Measurements from ENCODE around the gene NAP1L4. TPM values are rescaled to one million over a fixed set of nuclear protein-coding genes. Genes with fewer than 3 reads are reported as not detected.

NAP1L4 gene
- total and polyA plus RNA-seq, 7 experiments from 2014 or later, result 134 to 356 (median 292) TPM

DNA sequence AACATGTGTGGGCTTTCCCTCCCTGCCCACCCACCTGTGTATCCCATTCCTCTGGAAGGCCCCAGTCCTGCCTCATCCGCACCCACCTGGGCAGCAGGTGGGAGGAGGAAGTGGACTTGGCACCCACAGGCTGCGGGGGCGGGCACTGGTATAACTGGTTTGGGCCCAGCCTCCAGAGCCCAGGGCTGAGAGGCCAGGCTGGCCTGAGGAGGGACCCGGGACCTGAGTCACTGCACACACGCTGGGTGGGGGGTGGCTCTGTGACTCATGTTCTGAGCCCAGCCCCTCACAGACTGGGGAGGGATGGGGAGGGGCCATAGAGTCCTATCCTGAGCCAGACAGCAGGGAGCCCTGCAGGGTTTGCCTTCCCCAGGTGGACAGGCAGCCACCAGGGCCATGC, 79.6 kb downstream of the NAP1L4 start:
- ATAC-seq (peak; percentile 60), DNase-seq (no peak)
- H3K9me3 Mint-ChIP-seq, result no peaks in the 10 kb centered on the region
- H3K27ac ChIP-seq (ENCODE audit: low read depth, low read length), result no peak overlapping the region
- H3K27me3 Mint-ChIP-seq, result no peaks in the 10 kb centered on the region
- H3K4me3 Mint-ChIP-seq, result peak overlapping the region in 1 of 10 donors; percentile 34
- H3K4me1 ChIP-seq (ENCODE audit: control insufficient read depth in 2 of 2, insufficient read depth in 2 of 2, low read length in 2 of 2), result peaks cover 0 to 5% of the 10 kb centered on the region in 2 donors
- no peak overlapping the region for H3K4me3 ChIP-seq (ENCODE audit: low read length)
- ChIA-PET POLR2A (interaction anchor here (1.0 to 1.1 kb wide), 2 partner anchors 9 to 20 kb away, joined by 3 to 6 read pairs; no protein-coding TSS in a partner anchor), CTCF (no interaction called here)
- H3K36me3 ChIP-seq (ENCODE audit: control insufficient read depth in 2 of 3, insufficient read depth in 3 of 3, low read length in 3 of 3), result no peaks in the 10 kb centered on the region
- H3K36me3 Mint-ChIP-seq, result peaks cover 0 to under 1% (median 0%) of the 10 kb centered on the region in 5 donors
- intact Hi-C loops (cut with micrococcal nuclease), result no loop called here
- H3K4me1 Mint-ChIP-seq, result peaks cover 5 to 14% (median 11%) of the 10 kb centered on the region in 7 donors
- no peak overlapping the region for H3K27ac Mint-ChIP-seq
- no peaks in the 10 kb centered on the region for H3K27me3 ChIP-seq (ENCODE audit: control insufficient read depth in 2 of 2, insufficient read depth in 2 of 2, low read length in 2 of 2)
- H3K9me3 ChIP-seq (ENCODE audit: control insufficient read depth in 2 of 3, low read length in 3 of 3), result no peaks in the 10 kb centered on the region

DNA sequence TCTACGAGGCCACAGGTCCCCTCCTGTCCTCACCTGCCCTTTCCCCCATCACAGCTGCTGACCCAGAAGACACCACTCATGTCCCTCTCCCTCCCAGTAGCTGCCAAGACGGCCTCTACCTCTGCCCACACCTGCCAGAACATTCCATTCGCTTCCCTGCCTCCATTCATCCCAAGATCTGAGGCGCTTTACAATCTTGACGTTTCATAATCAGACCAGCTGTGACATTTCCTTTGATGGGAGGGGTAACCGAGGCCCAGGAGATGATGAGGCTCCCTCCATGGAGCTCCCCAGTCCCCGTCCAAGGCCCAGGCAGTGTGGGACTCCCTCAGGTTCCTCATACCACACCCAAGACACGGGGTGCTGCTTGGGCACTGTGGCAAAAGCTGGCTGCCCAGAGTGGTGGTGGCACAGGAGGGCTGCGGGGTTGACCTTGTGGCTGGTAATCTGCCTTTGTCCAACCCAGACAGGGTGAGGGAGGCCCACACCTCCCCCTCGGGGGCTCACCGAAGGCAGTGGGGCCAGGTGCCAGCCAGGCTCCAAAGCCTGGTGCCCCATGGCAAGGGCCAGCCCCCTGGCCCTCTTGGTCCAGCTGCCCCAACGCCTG, 80.2 kb downstream of the NAP1L4 start:
- no peaks in the 10 kb centered on the region for H3K27me3 Mint-ChIP-seq
- Histone ChIP-seq H3K4me1 (ENCODE audit: control insufficient read depth in 2 of 2, insufficient read depth in 2 of 2, low read length in 2 of 2) (peaks cover 0 to 5% of the 10 kb centered on the region in 2 donors), H3K27ac (ENCODE audit: low read depth, low read length) (no peak overlapping the region), H3K4me3 (ENCODE audit: low read length) (no peak overlapping the region), H3K9me3 (ENCODE audit: control insufficient read depth in 2 of 3, low read length in 3 of 3) (no peaks in the 10 kb centered on the region), H3K27me3 (ENCODE audit: control insufficient read depth in 2 of 2, insufficient read depth in 2 of 2, low read length in 2 of 2) (no peaks in the 10 kb centered on the region), H3K36me3 (ENCODE audit: control insufficient read depth in 2 of 3, insufficient read depth in 3 of 3, low read length in 3 of 3) (no peaks in the 10 kb centered on the region)
- peaks cover 5 to 14% (median 11%) of the 10 kb centered on the region in 7 donors for H3K4me1 Mint-ChIP-seq
- no peak for DNase-seq
- intact Hi-C loops (cut with micrococcal nuclease), result no loop called here
- POLR2A ChIA-PET, result interaction anchor here (1.1 kb wide), 1 partner anchor 19 kb away, joined by 6 read pairs; no protein-coding TSS in a partner anchor
- peaks cover 0 to 4% (median 0%) of the 10 kb centered on the region in 5 donors for H3K36me3 Mint-ChIP-seq
- H3K9me3 Mint-ChIP-seq, result no peaks in the 10 kb centered on the region
- no peak overlapping the region for H3K4me3 Mint-ChIP-seq
- CTCF ChIA-PET, result no interaction called here
- ATAC-seq, result no peak
- peak overlapping the region in 1 of 9 donors; percentile 91 for H3K27ac Mint-ChIP-seq

DNA sequence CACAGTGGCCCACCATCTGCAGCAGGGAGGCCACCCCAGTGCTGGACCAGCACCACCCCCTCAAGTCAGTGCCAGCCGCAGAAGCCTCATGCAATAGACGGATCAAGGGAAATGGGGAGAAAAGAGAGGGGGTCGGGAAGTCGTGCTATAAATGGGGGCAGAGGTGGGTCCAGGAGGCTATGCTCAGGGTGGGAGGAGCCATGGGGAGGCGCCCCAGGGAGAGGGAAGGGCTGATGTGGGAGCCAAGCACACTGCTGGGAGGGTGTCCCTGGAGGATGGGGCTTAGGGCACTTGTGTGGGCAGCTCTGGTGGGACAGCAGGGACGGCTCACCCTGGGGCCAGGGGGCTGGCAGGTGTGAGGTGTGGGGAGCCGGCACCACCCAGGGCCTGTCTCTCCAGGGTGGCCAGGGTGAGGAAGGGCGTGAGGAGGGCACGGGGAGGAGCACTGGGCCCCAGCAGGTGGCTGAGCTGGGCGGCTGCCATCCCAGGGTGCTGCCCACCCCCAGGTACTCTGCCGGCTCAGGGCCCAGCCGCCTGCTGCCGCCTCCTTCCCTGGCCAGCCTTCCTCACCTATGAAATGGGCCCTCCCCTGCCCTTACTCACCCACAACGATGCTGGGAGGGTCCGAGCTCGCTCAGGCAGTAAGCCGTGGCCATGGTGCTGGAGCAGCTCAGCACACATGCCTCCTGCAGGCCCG, 80.9 kb downstream of the NAP1L4 start:
- H3K4me3 Mint-ChIP-seq, result no peak overlapping the region
- peaks cover 5 to 14% (median 11%) of the 10 kb centered on the region in 7 donors for H3K4me1 Mint-ChIP-seq
- intact Hi-C loops (cut with micrococcal nuclease), result no loop called here
- peaks cover 0 to 6% (median 4%) of the 10 kb centered on the region in 5 donors for H3K36me3 Mint-ChIP-seq
- H3K4me3 ChIP-seq (ENCODE audit: low read length), result no peak overlapping the region
- CTCF ChIA-PET, result no interaction called here
- no peak overlapping the region for H3K27ac Mint-ChIP-seq
- no peaks in the 10 kb centered on the region for H3K36me3 ChIP-seq (ENCODE audit: control insufficient read depth in 2 of 3, insufficient read depth in 3 of 3, low read length in 3 of 3)
- no peaks in the 10 kb centered on the region for H3K27me3 Mint-ChIP-seq
- H3K4me1 ChIP-seq (ENCODE audit: control insufficient read depth in 2 of 2, insufficient read depth in 2 of 2, low read length in 2 of 2), result peaks cover 0 to 5% of the 10 kb centered on the region in 2 donors
- POLR2A ChIA-PET, result interaction anchor here (1.1 kb wide), 1 partner anchor 18 kb away, joined by 6 read pairs; no protein-coding TSS in a partner anchor
- no peaks in the 10 kb centered on the region for H3K27me3 ChIP-seq (ENCODE audit: control insufficient read depth in 2 of 2, insufficient read depth in 2 of 2, low read length in 2 of 2)
- no peak overlapping the region for H3K27ac ChIP-seq (ENCODE audit: low read depth, low read length)
- DNase-seq, result no peak
- H3K9me3 Mint-ChIP-seq, result peaks cover 0 to 6% (median 0%) of the 10 kb centered on the region in 11 donors
- no peak for ATAC-seq
- no peaks in the 10 kb centered on the region for H3K9me3 ChIP-seq (ENCODE audit: control insufficient read depth in 2 of 3, low read length in 3 of 3)

DNA sequence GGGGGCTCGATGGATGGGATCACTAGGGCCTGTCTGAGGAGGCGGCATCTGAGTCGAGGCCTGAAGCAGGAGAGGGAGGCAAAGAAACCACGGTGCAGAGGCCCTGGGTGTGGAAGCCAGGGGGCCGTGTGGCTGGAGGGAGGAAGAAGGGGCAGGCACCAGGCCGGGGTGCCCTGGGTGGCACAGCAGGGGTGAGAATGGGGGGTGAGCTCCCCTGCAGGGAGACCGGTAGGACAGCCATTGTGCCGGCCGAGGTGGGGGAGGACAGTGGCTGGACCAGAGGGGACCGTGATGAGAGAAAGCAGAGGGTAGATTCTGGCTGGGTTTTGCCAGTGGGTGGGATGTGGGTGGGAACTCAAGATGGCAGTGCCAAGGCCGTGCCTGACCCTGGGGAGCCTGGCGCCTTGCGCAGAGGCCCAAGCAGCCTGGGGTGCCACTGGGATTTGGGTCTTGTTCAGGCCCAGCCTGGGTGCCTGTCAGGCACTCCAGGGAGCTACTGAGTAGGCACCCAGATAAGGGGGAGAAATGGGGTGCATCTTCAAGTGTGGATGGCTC, 81.7 kb downstream of the NAP1L4 start:
- Histone ChIP-seq H3K4me3 (ENCODE audit: low read length) (no peak overlapping the region), H3K36me3 (ENCODE audit: control insufficient read depth in 2 of 3, insufficient read depth in 3 of 3, low read length in 3 of 3) (no peaks in the 10 kb centered on the region), H3K9me3 (ENCODE audit: control insufficient read depth in 2 of 3, low read length in 3 of 3) (no peaks in the 10 kb centered on the region), H3K27me3 (ENCODE audit: control insufficient read depth in 2 of 2, insufficient read depth in 2 of 2, low read length in 2 of 2) (no peaks in the 10 kb centered on the region), H3K4me1 (ENCODE audit: control insufficient read depth in 2 of 2, insufficient read depth in 2 of 2, low read length in 2 of 2) (peaks cover 0 to 5% of the 10 kb centered on the region in 2 donors), H3K27ac (ENCODE audit: low read depth, low read length) (no peak overlapping the region)
- Mint-ChIP-seq H3K9me3 (peaks cover 0 to 11% (median 0%) of the 10 kb centered on the region in 11 donors), H3K36me3 (peaks cover 0 to 13% (median 11%) of the 10 kb centered on the region in 5 donors), H3K4me1 (peaks cover 5 to 14% (median 11%) of the 10 kb centered on the region in 7 donors), H3K4me3 (no peak overlapping the region), H3K27ac (no peak overlapping the region), H3K27me3 (no peaks in the 10 kb centered on the region)
- intact Hi-C loops (cut with micrococcal nuclease), result no loop called here
- no peak for ATAC-seq
- ChIA-PET POLR2A (no interaction called here), CTCF (no interaction called here)
- no peak for DNase-seq

DNA sequence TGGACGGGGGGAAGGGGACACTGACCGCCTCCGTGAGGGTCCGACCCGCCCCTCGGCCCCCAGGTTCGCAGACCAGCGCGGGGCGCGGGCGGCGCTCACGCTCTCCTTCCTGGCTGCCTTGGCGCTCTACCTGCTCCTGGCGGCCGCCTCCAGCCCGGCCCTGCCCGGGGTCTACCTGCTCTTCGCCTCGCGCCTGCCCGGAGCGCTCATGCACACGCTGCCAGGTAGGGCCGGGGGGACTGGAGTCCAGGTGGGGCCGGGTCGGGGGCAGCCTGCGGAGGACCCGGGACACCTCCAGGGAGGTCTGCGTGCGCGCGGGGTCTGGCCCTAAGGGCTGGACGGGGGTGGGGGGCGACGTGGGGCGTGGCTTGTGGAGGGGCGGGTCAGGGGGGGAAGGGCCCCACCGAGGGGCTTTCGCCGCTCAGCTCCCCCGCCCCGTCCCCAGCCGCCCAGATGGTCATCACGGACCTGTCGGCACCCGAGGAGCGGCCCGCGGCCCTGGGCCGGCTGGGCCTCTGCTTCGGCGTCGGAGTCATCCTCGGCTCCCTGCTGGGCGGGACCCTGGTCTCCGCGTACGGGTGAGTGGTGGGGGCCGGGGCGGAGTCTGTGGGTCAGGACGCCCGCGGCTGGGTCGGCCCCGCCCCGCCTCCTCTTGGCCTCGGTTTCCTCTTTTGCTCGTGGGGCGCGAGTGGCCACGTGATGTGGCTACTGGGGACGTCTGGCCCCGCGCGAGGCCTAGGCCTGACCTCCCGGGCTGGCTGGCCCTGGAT, 82.8 kb downstream of the NAP1L4 start:
- peaks cover 0 to 23% (median 19%) of the 10 kb centered on the region in 5 donors for H3K36me3 Mint-ChIP-seq
- ChIA-PET POLR2A (no interaction called here), CTCF (no interaction called here)
- no peaks in the 10 kb centered on the region for H3K36me3 ChIP-seq (ENCODE audit: control insufficient read depth in 2 of 3, insufficient read depth in 3 of 3, low read length in 3 of 3)
- peaks cover 0 to 5% of the 10 kb centered on the region in 2 donors for H3K4me1 ChIP-seq (ENCODE audit: control insufficient read depth in 2 of 2, insufficient read depth in 2 of 2, low read length in 2 of 2)
- ATAC-seq, result no peak
- peaks cover 0 to 15% (median 2%) of the 10 kb centered on the region in 11 donors for H3K9me3 Mint-ChIP-seq
- DNase-seq, result no peak
- intact Hi-C loops (cut with micrococcal nuclease), result no loop called here
- H3K9me3 ChIP-seq (ENCODE audit: control insufficient read depth in 2 of 3, low read length in 3 of 3), result no peaks in the 10 kb centered on the region
- H3K27me3 Mint-ChIP-seq, result no peaks in the 10 kb centered on the region
- no peak overlapping the region for H3K27ac Mint-ChIP-seq
- no peak overlapping the region for H3K4me3 ChIP-seq (ENCODE audit: low read length)
- H3K27ac ChIP-seq (ENCODE audit: low read depth, low read length), result no peak overlapping the region
- no peak overlapping the region for H3K4me3 Mint-ChIP-seq
- H3K4me1 Mint-ChIP-seq, result peaks cover 8 to 21% (median 15%) of the 10 kb centered on the region in 7 donors
- H3K27me3 ChIP-seq (ENCODE audit: control insufficient read depth in 2 of 2, insufficient read depth in 2 of 2, low read length in 2 of 2), result no peaks in the 10 kb centered on the region

DNA sequence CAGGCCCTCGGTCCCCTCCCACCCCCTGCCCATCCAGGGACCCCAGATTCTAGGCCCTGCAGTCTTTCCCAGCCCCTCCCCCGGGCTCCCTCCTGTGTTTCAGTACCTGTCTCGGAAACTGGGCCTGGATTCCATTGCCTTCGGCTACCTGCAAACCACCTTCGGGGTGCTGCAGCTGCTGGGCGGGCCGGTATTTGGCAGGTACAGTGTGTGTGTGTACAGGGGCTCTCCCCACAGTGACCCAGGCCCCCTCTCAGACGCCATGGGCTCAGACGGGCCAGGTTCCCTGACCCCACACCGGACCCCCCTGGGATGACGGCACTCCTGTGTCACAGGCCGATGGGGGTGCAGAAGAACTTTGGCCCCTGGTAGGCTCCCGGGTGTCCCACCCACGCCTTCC, 84.0 kb downstream of the NAP1L4 start:
- Mint-ChIP-seq H3K9me3 (peaks cover 0 to 15% (median 2%) of the 10 kb centered on the region in 11 donors), H3K4me1 (peaks cover 7 to 22% (median 11%) of the 10 kb centered on the region in 7 donors), H3K27me3 (no peaks in the 10 kb centered on the region), H3K27ac (no peak overlapping the region), H3K36me3 (peaks cover 0 to 23% (median 19%) of the 10 kb centered on the region in 5 donors), H3K4me3 (no peak overlapping the region)
- no peak overlapping the region for H3K27ac ChIP-seq (ENCODE audit: low read depth, low read length)
- ChIA-PET CTCF (no interaction called here), POLR2A (no interaction called here)
- H3K4me3 ChIP-seq (ENCODE audit: low read length), result no peak overlapping the region
- H3K9me3 ChIP-seq (ENCODE audit: control insufficient read depth in 2 of 3, low read length in 3 of 3), result no peaks in the 10 kb centered on the region
- no peaks in the 10 kb centered on the region for H3K36me3 ChIP-seq (ENCODE audit: control insufficient read depth in 2 of 3, insufficient read depth in 3 of 3, low read length in 3 of 3)
- ATAC-seq, result no peak
- H3K4me1 ChIP-seq (ENCODE audit: control insufficient read depth in 2 of 2, insufficient read depth in 2 of 2, low read length in 2 of 2), result peaks cover 4 to 8% of the 10 kb centered on the region in 2 donors
- no peaks in the 10 kb centered on the region for H3K27me3 ChIP-seq (ENCODE audit: control insufficient read depth in 2 of 2, insufficient read depth in 2 of 2, low read length in 2 of 2)
- intact Hi-C loops (cut with micrococcal nuclease), result no loop called here
- no peak for DNase-seq

All from naive thymus-derived CD4-positive, alpha-beta T cell (primary cell).